WTC11 (cell line): Measurements from ENCODE around the gene AADACL2. TPM values are rescaled to one million over a fixed set of nuclear protein-coding genes. Genes with fewer than 3 reads are reported as not detected.

Experiments
- ATAC-seq: fragments of 200-7000 bp; cut with Tn5 transposase; 2 replicates; pipeline ENCODE4 v1.10.0; 2021; ENCODE audit warnings: mild to moderate bottlenecking, moderate library complexity
- CTCF ChIA-PET: fragments of 300-600 bp; sonication (Branson Sonifier 250); formaldehyde crosslinking; loops from one replicate; lab custom pipeline; 2021; ENCODE audit warnings: antibody characterized with exemption; lab: Charles Lee
- POLR2A ChIA-PET: fragments of 350-600 bp; sonication (Branson Sonifier 250); formaldehyde crosslinking; loops from one replicate; lab custom pipeline; 2021; ENCODE audit warnings: antibody characterized with exemption; lab: Charles Lee
- DNase-seq: peaks from one replicate; pipeline ENCODE4 v3.0.0; 2021; ENCODE audit warnings: low spot score
- H3K27ac Mint-ChIP-seq: 2 replicates; pipeline ENCODE4 v1.8.0; 2021; ENCODE audit warnings: mixed read lengths
- H3K27me3 Mint-ChIP-seq: 2 replicates; pipeline ENCODE4 v1.8.0; 2021; ENCODE audit warnings: low read depth, mild to moderate bottlenecking, moderate library complexity, mixed read lengths
- H3K36me3 Mint-ChIP-seq: 2 replicates; pipeline ENCODE4 v1.8.0; 2021; ENCODE audit warnings: mixed read lengths
- H3K4me1 Mint-ChIP-seq: 2 replicates; pipeline ENCODE4 v1.8.0; 2022; ENCODE audit warnings: mixed read lengths
- H3K4me3 Mint-ChIP-seq: 2 replicates; pipeline ENCODE4 v1.8.0; 2021; ENCODE audit warnings: mild to moderate bottlenecking, moderate library complexity, mixed read lengths
- H3K9me3 Mint-ChIP-seq: 2 replicates; pipeline ENCODE4 v1.8.0; 2021; ENCODE audit warnings: mixed read lengths
- ELF4 ChIP-seq: sonication (generic); formaldehyde crosslinking; IDR thresholded peaks from 2 replicates; pipeline ENCODE4 v1.8.1; 2022; ENCODE audit warnings: low read depth, mild to moderate bottlenecking, moderate library complexity, missing genetic modification reagents
- ESRRA ChIP-seq: sonication (generic); formaldehyde crosslinking; IDR thresholded peaks from 2 replicates; pipeline ENCODE4 v1.8.1; 2022; ENCODE audit warnings: mild to moderate bottlenecking, missing genetic modification reagents, borderline replicate concordance
- ETV6 ChIP-seq: sonication (generic); formaldehyde crosslinking; IDR thresholded peaks from 2 replicates; pipeline ENCODE4 v1.8.1; 2022; ENCODE audit warnings: mild to moderate bottlenecking, missing genetic modification reagents
- FOXJ3 ChIP-seq: sonication (generic); formaldehyde crosslinking; IDR thresholded peaks from 2 replicates; pipeline ENCODE4 v1.9.0; 2021; ENCODE audit warnings: missing genetic modification reagents, mild to moderate bottlenecking, borderline replicate concordance
- GABPB1 ChIP-seq: sonication (generic); formaldehyde crosslinking; IDR thresholded peaks from 2 replicates; pipeline ENCODE4 v1.8.1; 2023; ENCODE audit warnings: mild to moderate bottlenecking, missing genetic modification reagents
- HMGA2 ChIP-seq: fragments of 250-450 bp; sonication (Bioruptor Pico); IDR thresholded peaks from 2 replicates; pipeline ENCODE4 v1.4.0; 2021; ENCODE audit warnings: mild to moderate bottlenecking, moderate library complexity
- IRF2 ChIP-seq: sonication (generic); formaldehyde crosslinking; IDR thresholded peaks from 2 replicates; pipeline ENCODE4 v1.8.0; 2022; ENCODE audit warnings: low read depth, missing genetic modification reagents, borderline replicate concordance
- KAT7 ChIP-seq: sonication (generic); formaldehyde crosslinking; IDR thresholded peaks from 2 replicates; pipeline ENCODE4 v1.8.1; 2023; ENCODE audit warnings: missing genetic modification reagents, mild to moderate bottlenecking, borderline replicate concordance
- NR1H2 ChIP-seq: sonication (generic); formaldehyde crosslinking; IDR thresholded peaks from 2 replicates; pipeline ENCODE4 v1.9.0; 2021; ENCODE audit warnings: mild to moderate bottlenecking, moderate library complexity, missing genetic modification reagents
- SP1 ChIP-seq: sonication (generic); formaldehyde crosslinking; conservative IDR thresholded peaks from 2 replicates; pipeline ENCODE4 v1.8.1; 2022; ENCODE audit warnings: missing genetic modification reagents
- ZNF232 ChIP-seq: sonication (generic); formaldehyde crosslinking; IDR thresholded peaks from 2 replicates; pipeline ENCODE4 v1.8.0; 2022; ENCODE audit warnings: mild to moderate bottlenecking, missing genetic modification reagents
- ZNF416 ChIP-seq: fragments of 250-450 bp; sonication (Bioruptor Pico); IDR thresholded peaks from 2 replicates; pipeline ENCODE4 v1.9.0; 2021; ENCODE audit warnings: mild to moderate bottlenecking, inconsistent platforms
- total RNA-seq: library from RNA; stranded (reverse); gene quantifications from 3 replicates; pipeline ENCODE4 v1.2.3, GENCODE V29; 2021
- TF ChIP-seq, protein P1 (sequence below): sonication (generic); formaldehyde crosslinking; IDR thresholded peaks from 2 replicates; pipeline ENCODE4 v1.8.1; 2022; ENCODE audit warnings: missing genetic modification reagents, borderline replicate concordance
- TF ChIP-seq, protein P2 (sequence below): sonication (generic); formaldehyde crosslinking; IDR thresholded peaks from 2 replicates; pipeline ENCODE4 v1.8.1; 2022; ENCODE audit warnings: mild to moderate bottlenecking, missing genetic modification reagents, moderate library complexity, borderline replicate concordance
- TF ChIP-seq, protein P3 (sequence below): sonication (generic); formaldehyde crosslinking; IDR thresholded peaks from 2 replicates; pipeline ENCODE4 v1.8.0; 2023; ENCODE audit warnings: missing genetic modification reagents
- TF ChIP-seq, protein P4 (sequence below): fragments of 250-450 bp; sonication (Bioruptor Pico); conservative IDR thresholded peaks from 2 replicates; pipeline ENCODE4 v1.9.0; 2021; ENCODE audit warnings: mild to moderate bottlenecking
- TF ChIP-seq, protein P5 (sequence below): sonication (generic); formaldehyde crosslinking; IDR thresholded peaks from 2 replicates; pipeline ENCODE4 v1.8.0; 2022; ENCODE audit warnings: mild to moderate bottlenecking, missing genetic modification reagents
- TF ChIP-seq, protein P6 (sequence below): sonication (generic); formaldehyde crosslinking; IDR thresholded peaks from 2 replicates; pipeline ENCODE4 v1.8.0; 2022; ENCODE audit warnings: mild to moderate bottlenecking, missing genetic modification reagents
- TF ChIP-seq, protein P7 (sequence below): sonication (generic); formaldehyde crosslinking; IDR thresholded peaks from 2 replicates; pipeline ENCODE4 v1.8.0; 2023; ENCODE audit warnings: mild to moderate bottlenecking, missing genetic modification reagents

AADACL2 gene
- total RNA-seq, 1 experiment from 2014 or later: not detected

DNA sequence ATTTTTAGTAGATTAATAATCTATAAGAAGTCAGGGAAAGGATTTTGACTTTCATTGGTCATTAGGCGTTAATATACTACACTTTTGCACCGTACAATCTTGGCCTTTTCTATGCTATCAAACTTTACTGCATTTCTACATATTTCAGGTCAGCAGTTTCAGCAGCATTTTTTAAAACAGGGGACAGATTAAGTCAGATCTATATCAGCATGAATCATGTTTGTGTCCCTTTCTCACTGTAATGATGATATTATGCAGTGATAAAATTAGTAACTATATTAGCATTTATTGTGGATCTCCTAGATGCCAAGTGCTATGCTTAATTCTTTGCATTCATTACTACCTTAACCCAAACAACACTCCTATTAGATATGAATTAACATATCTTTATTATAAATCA, 59.9 kb downstream of the AADACL2 start (continued):
- TF ChIP-seq SP1 (CRISPR knock-in tag): no peak
- TF ChIP-seq, protein P1, sequence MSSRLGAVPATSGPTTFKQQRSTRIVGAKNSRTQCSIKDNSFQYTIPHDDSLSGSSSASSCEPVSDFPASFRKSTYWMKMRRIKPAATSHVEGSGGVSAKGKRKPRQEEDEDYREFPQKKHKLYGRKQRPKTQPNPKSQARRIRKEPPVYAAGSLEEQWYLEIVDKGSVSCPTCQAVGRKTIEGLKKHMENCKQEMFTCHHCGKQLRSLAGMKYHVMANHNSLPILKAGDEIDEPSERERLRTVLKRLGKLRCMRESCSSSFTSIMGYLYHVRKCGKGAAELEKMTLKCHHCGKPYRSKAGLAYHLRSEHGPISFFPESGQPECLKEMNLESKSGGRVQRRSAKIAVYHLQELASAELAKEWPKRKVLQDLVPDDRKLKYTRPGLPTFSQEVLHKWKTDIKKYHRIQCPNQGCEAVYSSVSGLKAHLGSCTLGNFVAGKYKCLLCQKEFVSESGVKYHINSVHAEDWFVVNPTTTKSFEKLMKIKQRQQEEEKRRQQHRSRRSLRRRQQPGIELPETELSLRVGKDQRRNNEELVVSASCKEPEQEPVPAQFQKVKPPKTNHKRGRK (CRISPR knock-in tag): no peak
- TF ChIP-seq, protein P2, sequence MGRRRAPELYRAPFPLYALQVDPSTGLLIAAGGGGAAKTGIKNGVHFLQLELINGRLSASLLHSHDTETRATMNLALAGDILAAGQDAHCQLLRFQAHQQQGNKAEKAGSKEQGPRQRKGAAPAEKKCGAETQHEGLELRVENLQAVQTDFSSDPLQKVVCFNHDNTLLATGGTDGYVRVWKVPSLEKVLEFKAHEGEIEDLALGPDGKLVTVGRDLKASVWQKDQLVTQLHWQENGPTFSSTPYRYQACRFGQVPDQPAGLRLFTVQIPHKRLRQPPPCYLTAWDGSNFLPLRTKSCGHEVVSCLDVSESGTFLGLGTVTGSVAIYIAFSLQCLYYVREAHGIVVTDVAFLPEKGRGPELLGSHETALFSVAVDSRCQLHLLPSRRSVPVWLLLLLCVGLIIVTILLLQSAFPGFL: no peak
- TF ChIP-seq, protein P3, sequence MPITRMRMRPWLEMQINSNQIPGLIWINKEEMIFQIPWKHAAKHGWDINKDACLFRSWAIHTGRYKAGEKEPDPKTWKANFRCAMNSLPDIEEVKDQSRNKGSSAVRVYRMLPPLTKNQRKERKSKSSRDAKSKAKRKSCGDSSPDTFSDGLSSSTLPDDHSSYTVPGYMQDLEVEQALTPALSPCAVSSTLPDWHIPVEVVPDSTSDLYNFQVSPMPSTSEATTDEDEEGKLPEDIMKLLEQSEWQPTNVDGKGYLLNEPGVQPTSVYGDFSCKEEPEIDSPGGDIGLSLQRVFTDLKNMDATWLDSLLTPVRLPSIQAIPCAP (CRISPR knock-in tag): no peak
- TF ChIP-seq KAT7 (CRISPR knock-in tag): no peak
- TF ChIP-seq ZNF416 (CRISPR knock-in tag): no peak
- TF ChIP-seq NR1H2: no peak
- no peak for TF ChIP-seq ETV6 (CRISPR knock-in tag)
- TF ChIP-seq ELF4: no peak
- TF ChIP-seq, protein P4, sequence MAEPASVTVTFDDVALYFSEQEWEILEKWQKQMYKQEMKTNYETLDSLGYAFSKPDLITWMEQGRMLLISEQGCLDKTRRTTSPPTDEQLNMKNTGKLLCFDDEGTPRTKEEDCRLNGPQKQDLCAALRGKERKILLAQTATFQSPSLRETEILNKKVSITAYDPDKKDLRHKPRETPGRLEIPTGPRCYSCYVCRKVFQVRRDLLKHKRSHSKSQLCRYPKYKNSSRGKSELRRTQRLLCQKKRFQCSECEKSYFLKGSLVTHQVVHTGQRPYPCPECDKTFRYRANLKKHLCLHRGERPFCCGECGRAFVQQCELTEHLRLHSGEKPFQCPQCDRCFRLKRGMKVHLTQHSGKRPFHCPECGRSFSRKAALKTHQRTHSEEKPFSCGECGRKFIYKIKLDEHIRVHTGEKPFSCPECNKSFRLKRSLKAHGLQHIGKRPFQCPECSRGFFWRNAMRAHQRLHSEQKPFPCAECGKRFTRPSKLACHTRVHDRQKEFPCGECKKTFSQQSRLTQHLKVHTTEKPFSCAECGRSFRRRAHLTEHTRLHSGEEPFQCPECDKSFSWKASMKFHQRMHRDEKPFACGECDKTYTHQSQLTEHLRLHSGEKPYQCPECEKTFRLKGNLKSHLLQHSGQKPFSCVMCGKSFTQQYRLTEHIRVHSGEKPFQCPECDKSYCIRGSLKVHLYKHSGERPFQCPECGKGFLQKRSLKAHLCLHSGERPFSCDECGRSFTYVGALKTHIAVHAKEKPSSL (CRISPR knock-in tag): no peak
- no peak for TF ChIP-seq ZNF232 (CRISPR knock-in tag)
- TF ChIP-seq, protein P5, sequence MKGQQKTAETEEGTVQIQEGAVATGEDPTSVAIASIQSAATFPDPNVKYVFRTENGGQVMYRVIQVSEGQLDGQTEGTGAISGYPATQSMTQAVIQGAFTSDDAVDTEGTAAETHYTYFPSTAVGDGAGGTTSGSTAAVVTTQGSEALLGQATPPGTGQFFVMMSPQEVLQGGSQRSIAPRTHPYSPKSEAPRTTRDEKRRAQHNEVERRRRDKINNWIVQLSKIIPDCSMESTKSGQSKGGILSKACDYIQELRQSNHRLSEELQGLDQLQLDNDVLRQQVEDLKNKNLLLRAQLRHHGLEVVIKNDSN: no peak
- TF ChIP-seq HMGA2: no peak

DNA sequence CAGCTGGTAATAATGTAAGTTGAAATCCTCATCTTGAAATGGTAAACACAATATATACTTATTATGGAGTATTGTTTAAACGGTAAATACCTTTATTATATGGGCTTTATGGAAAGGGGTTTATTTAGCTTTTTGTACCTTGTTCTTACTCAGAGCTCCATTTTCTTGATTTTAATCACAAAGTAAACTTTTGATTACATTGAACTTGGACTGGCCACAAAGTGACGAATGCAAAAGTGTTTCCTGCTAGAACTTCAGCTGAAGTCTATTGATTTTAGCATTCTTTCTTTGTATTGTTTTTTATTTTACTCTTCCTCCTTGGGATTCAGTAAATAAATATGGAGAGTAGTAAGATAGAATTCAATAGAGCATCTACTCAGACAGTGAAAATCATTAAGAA, 60.4 kb downstream of the AADACL2 start:
- ChIA-PET CTCF (no interaction called here), POLR2A (no interaction called here)
- Mint-ChIP-seq H3K27ac (no peak overlapping the region), H3K27me3 (no peaks in the 10 kb centered on the region), H3K4me1 (no peaks in the 10 kb centered on the region), H3K36me3 (no peaks in the 10 kb centered on the region), H3K4me3 (no peak overlapping the region), H3K9me3 (peaks cover 7% of the 10 kb centered on the region; the same call in 1 of the 2 replicates)
- TF ChIP-seq ESRRA (CRISPR knock-in tag): no peak
- TF ChIP-seq, protein P6, sequence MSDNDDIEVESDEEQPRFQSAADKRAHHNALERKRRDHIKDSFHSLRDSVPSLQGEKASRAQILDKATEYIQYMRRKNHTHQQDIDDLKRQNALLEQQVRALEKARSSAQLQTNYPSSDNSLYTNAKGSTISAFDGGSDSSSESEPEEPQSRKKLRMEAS (CRISPR knock-in tag): no peak
- TF ChIP-seq IRF2 (CRISPR knock-in tag): no peak
- TF ChIP-seq, protein P7, sequence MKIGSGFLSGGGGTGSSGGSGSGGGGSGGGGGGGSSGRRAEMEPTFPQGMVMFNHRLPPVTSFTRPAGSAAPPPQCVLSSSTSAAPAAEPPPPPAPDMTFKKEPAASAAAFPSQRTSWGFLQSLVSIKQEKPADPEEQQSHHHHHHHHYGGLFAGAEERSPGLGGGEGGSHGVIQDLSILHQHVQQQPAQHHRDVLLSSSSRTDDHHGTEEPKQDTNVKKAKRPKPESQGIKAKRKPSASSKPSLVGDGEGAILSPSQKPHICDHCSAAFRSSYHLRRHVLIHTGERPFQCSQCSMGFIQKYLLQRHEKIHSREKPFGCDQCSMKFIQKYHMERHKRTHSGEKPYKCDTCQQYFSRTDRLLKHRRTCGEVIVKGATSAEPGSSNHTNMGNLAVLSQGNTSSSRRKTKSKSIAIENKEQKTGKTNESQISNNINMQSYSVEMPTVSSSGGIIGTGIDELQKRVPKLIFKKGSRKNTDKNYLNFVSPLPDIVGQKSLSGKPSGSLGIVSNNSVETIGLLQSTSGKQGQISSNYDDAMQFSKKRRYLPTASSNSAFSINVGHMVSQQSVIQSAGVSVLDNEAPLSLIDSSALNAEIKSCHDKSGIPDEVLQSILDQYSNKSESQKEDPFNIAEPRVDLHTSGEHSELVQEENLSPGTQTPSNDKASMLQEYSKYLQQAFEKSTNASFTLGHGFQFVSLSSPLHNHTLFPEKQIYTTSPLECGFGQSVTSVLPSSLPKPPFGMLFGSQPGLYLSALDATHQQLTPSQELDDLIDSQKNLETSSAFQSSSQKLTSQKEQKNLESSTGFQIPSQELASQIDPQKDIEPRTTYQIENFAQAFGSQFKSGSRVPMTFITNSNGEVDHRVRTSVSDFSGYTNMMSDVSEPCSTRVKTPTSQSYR: no peak
- no peak for TF ChIP-seq FOXJ3
- TF ChIP-seq GABPB1: no peak
- ATAC-seq (no peak), DNase-seq (no peak)
